Astrocyte of the spinal cord (primary cell): ENCODE results near the gene NCEH1.
A peak's percentile ranks its signal among the peaks of the same experiment; 100 is the strongest.
"Not testable (repeated sequence)": the region's sequence is repeated elsewhere in the genome, so short reads cannot be mapped to it uniquely, and the experiment has no call there.

Experiments
- DNase-seq: peaks from one replicate; pipeline ENCODE4 v3.0.0; 2011; ENCODE audit warnings: low read depth, low spot score
- H3K4me3 ChIP-seq: 2 replicates; pipeline ENCODE4 v1.5.1; 2011; ENCODE audit warnings: low read depth, mild to moderate bottlenecking, low read length, moderate library complexity
- in situ Hi-C: cut with HindIII; loops from 2 replicates; pipeline ENCODE4 v1.10.0; 2017; ENCODE audit warnings: low sequenced_read_pairs
- TF ChIP-seq, protein P1 (sequence below): IDR thresholded peaks from 2 replicates; pipeline ENCODE4 v1.5.1; 2012; ENCODE audit warnings: low read depth, mild to moderate bottlenecking, low read length, inconsistent platforms

The NCEH1 gene

DNA sequence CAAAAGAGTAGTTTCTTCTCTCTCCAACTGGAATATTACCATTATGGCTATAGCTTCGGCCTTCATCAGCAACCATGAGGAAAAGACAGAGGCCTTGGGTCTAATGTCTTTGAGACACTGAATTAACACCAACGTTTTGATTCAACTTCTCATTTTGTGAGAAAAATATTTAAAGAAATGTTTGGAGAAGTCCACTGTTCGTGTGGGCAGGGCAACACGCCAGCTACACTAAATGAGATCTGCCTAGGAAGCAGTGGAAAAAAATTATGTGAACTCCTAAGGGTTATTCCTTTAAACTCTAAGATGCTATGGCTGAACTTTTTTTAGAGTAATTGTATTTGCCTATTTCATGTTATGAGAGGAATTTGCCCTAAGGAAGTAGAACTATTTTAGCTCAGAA lies 41.8 kb downstream of the NCEH1 start:
- no peak for DNase-seq
- no peak overlapping the region for H3K4me3 ChIP-seq
- TF ChIP-seq, protein P1, sequence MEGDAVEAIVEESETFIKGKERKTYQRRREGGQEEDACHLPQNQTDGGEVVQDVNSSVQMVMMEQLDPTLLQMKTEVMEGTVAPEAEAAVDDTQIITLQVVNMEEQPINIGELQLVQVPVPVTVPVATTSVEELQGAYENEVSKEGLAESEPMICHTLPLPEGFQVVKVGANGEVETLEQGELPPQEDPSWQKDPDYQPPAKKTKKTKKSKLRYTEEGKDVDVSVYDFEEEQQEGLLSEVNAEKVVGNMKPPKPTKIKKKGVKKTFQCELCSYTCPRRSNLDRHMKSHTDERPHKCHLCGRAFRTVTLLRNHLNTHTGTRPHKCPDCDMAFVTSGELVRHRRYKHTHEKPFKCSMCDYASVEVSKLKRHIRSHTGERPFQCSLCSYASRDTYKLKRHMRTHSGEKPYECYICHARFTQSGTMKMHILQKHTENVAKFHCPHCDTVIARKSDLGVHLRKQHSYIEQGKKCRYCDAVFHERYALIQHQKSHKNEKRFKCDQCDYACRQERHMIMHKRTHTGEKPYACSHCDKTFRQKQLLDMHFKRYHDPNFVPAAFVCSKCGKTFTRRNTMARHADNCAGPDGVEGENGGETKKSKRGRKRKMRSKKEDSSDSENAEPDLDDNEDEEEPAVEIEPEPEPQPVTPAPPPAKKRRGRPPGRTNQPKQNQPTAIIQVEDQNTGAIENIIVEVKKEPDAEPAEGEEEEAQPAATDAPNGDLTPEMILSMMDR = no peak
- in situ Hi-C loops = no loop called here

GRCh38 chr3:172666873-172667694 lies 43.8 kb downstream of the NCEH1 start:
- TF ChIP-seq, protein P1 = peak; percentile 76
- in situ Hi-C loops = no loop called here
- no peak overlapping the region for H3K4me3 ChIP-seq
- peak; percentile 84 for DNase-seq

DNA sequence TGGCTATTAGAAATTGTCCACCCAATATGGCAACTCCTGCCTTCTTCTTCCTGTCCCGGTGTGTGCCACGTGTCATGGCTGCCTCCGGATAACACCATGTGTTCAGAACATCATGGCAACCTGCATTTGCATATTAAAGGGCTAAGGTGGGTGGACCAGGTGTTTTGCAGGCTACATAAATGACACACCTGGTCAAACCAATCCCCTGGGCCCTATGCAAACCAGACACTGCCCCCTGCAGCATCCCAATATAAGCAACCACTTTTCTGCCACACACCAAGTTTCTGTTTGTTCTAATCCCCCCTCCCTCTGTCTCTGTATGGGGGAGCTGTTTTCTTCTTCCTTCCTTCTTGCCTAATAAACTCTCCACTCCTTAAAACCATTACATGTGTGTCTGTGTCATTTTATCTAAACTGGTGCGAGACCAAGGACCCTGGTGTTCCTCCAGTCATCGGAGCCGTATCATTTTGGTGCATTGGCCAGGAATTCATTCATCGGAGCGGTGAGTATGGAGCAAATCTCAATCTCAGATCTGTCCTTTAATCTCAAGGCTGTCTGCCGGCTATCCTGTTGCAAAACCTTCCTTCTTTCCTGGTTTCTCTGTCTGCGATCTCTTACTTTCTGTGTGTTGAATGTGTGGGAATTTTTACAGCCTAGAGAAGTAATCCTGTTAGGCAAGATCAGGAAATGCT lies 44.5 kb downstream of the NCEH1 start:
- no peak overlapping the region for H3K4me3 ChIP-seq
- in situ Hi-C loops = no loop called here
- DNase-seq = no peak
- TF ChIP-seq, protein P1 = peak; percentile 45

DNA sequence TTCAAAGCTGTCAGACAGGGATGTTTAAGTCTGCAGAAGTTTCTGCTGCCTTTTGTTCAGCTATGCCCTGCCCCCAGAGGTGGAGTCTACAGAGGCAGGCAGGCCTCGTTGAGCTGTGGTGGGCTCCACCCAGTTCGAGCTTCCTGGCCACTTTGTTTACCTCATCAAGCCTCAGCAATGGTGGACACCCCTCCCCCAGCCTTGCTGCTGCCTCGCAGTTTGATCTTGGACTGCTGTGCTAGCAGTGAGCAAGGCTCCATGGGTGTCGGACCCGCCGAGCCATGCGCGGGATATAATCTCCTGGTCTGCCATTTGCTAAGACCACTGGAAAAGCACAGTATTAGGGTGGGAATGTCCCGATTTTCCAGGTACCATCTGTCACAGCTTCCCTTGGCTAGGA lies 45.4 kb downstream of the NCEH1 start:
- DNase-seq, in situ Hi-C loops: not testable (repeated sequence)

GRCh38 chr3:172660421-172660820 lies 50.4 kb downstream of the NCEH1 start:
- DNase-seq, H3K4me3 ChIP-seq, in situ Hi-C loops: not testable (repeated sequence)

More for the DNA sequence above, 45.4 kb downstream of the NCEH1 start:
- not testable (repeated sequence) for H3K4me3 ChIP-seq

GRCh38 chr3:172659246-172660002 lies 51.4 kb downstream of the NCEH1 start:
- TF ChIP-seq, protein P1 = no peak
- no peak overlapping the region for H3K4me3 ChIP-seq
- DNase-seq = no peak
- in situ Hi-C loops = no loop called here

DNA sequence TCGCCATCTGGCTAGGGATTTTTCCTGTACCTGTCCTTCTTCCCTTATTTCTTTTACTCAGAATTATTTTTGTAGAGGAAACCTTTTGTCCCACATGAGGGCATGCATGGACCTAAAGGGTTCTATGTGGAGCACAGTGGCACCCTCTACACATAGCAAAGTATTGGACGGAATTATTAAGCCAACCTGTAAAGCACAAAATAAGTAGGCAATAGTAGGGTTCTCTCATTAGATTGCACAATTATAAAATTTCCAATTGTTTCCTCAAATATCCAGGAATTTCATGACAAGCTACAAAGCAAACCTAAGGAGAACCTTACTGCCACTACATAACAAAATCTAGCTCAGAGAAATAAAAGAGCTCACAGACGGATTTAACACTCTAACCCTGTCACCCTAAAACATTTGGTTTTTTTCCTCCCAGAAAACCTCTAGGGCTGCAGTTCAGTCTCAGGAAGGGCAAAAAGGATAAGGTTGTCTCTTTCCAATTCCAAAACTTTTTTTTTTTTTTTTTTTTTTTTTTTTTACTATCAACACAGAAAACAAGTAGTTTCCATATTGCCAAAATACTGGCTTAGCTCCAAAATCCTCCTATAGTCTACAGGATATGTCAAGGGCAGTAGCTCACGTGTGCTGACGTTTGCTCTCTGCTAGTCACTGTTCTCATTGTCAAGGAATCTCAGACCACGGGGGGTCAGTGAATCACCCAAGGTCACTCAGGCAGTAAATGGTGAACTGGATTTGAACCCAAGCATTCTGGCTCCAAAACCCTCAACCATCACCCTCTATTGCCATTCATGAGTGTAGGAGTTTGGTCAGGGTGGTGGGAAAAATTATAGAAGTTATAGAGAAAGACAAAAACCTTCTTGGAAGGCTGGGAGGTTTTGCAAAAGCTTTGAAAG lies 52.3 kb downstream of the NCEH1 start:
- in situ Hi-C loops = no loop called here
- TF ChIP-seq, protein P1 = no peak
- H3K4me3 ChIP-seq = no peak overlapping the region
- peak; percentile 98 for DNase-seq
